GM12891 (cell line): ENCODE data around the gene MYO19.

Experiments used
- PAX5 ChIP-seq: IDR thresholded peaks from 2 replicates; pipeline ENCODE4 v1.6.1; 2011; ENCODE audit warnings: low read length, moderate library complexity, mild to moderate bottlenecking; ENCODE audit not compliant: insufficient read depth, severe bottlenecking
- POLR2A ChIP-seq: IDR thresholded peaks from 2 replicates; pipeline ENCODE4 v1.6.1; 2011; ENCODE audit warnings: low read depth, low read length, control low read depth
- POLR2AphosphoS5 ChIP-seq: IDR thresholded peaks from 2 replicates; pipeline ENCODE4 v1.6.1; 2011; ENCODE audit warnings: low read depth, low read length, control low read depth
- SPI1 ChIP-seq: IDR thresholded peaks from 2 replicates; pipeline ENCODE4 v1.6.1; 2011; ENCODE audit warnings: low read depth, low read length, control low read depth
- TAF1 ChIP-seq: IDR thresholded peaks from 2 replicates; pipeline ENCODE4 v1.6.1; 2011; ENCODE audit warnings: low read depth, low read length, control low read depth

DNA sequence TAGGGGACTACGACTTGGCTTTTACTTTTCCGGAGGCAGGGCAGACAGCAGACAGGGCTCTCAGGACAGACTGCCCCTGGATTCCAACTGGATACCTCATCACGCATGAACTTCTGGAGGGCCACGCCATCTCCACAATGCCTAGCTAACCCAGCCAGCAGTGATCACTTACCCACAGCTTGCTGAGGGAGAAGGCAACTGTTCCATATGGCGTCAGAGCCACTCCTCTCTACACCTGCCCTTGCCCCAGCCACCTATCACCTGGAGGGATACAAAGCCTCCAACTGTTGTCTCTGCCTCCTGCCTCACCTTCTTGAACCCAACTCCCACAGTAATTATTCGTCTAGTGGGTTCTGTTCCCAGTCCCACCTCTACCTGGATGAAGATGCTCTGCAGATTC lies 8.8 kb downstream of the MYO19 start:
- TF ChIP-seq POLR2A, result no peak
- TF ChIP-seq POLR2AphosphoS5, result no peak
- TF ChIP-seq TAF1, result no peak
- TF ChIP-seq SPI1, result no peak
- no peak for TF ChIP-seq PAX5
